Right lobe of liver (tissue), 6 donors: ENCODE measurements around the gene CORO6. TPM values are rescaled to one million over a fixed set of nuclear protein-coding genes. Genes with fewer than 3 reads are reported as not detected.

Experiments
- ATAC-seq, 4 donors: fragments of 200-7000 bp; cut with Tn5 transposase; one replicate each; pipeline ENCODE4 v1.9.1; 2020; ENCODE audit warnings: mild to moderate bottlenecking in 4 of 4, moderate library complexity in 4 of 4
- DNase-seq, 3 donors: peaks; one replicate each; pipeline ENCODE4 v3.0.0-alpha.2; 2020
- H3K27ac ChIP-seq, 3 donors: fragments of 200-600 bp; one replicate each; pipeline ENCODE4 v1.8.0; 2022
- H3K27me3 ChIP-seq, 2 donors: fragments of 200-600 bp; one replicate each; pipeline ENCODE4 v1.8.0; 2022
- H3K36me3 ChIP-seq, 4 donors: fragments of 200-600 bp; sonication (generic) in 1 of 4; one replicate each; pipeline versions ENCODE4 v1.5.1 to v1.8.0; 2017 to 2022; ENCODE audit warnings: control low read depth in 1 of 4
- H3K4me1 ChIP-seq, 4 donors: fragments of 200-600 bp; sonication (generic) in 1 of 4; one replicate each; pipeline versions ENCODE4 v1.5.1 to v1.8.0; 2017 to 2022; ENCODE audit warnings: control low read depth in 1 of 4
- H3K4me3 ChIP-seq, 3 donors: fragments of 200-600 bp; one replicate each; pipeline ENCODE4 v1.8.0; 2022
- H3K9me3 ChIP-seq, 4 donors: fragments of 200-600 bp; sonication (generic) in 1 of 4; one replicate each; pipeline versions ENCODE4 v1.5.1 to v1.8.0; 2017 to 2022; ENCODE audit warnings: control low read depth in 1 of 4
- POLR2A ChIP-seq: fragments of 450-650 bp; IDR thresholded peaks from one replicate; pipeline ENCODE4 v1.6.1; 2017; ENCODE audit warnings: antibody characterized with exemption, mild to moderate bottlenecking
- WGBS: methylation state at CpG from one replicate; pipeline ENCODE4 v1.1.6; 2018; ENCODE audit warnings: low coverage, low lambda C conversion rate; ENCODE audit not compliant: insufficient coverage; ENCODE audit errors: missing lambda C conversion rate; 5-methylcytosine and 5-hydroxymethylcytosine counted together
- intact Hi-C, 2 donors: fragments of 100-400 bp; cut with DNase I; formaldehyde crosslinking; loops; one replicate each; pipeline versions ENCODE4 v1.11.2 to v1.14.1; 2022
- total RNA-seq, 6 experiments: library from RNA; depleted of rRNA in 2 of 6; stranded (reverse); fragments of >200 nt in 2 of 6; fragmentation: NEBNext Ultra II Directional in 3 of 6; extraction: Animal tissue kit (Norgen Biotek cat#: 25700) in 3 of 6; gene quantifications; one replicate each; pipeline versions ENCODE4 v1.1.0 to v1.2.4, GENCODE V29; 2016 to 2023
- TF ChIP-seq, protein P1 (sequence below), 4 donors: fragments of 200-600 bp in 3 of 4; fragments of 450-650 bp in 1 of 4; IDR thresholded peaks; one replicate each; pipeline versions ENCODE4 v1.5.1 to v1.8.0; 2016 to 2022; ENCODE audit warnings: antibody characterized with exemption in 4 of 4, mild to moderate bottlenecking in 2 of 4
- donor health status: DM: no; HTN: yes; CAD: no.
- donor health status: DM: no; HTN: no; CAD: no.
- donor health status: DM: no; HTN: no; CAD: no.
- donor health status: DM: no; HTN: yes; CAD: no.
- donor health status: DM: no; HTN: yes; CAD: no.

Gene CORO6
- total RNA-seq, 6 experiments from 2014 or later, result 0.37 to 5.1 (median 0.81) TPM

DNA sequence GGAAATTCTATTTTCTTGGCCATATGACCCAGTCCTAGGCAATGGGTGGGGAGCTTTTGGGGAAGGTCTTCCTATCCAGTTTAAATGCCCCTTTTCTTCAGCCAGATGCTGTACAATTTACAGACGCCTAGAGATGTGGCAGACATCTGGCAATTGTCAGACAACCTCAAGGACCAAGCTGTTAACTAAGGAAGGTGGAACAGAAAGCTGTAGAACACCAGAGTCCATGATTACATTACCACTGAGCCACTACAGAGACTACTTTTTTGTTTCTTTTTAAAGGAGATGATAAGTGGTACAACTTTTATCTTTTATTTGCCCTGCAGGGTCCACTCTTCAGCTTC lies 21.1 kb upstream of the CORO6 start:
- WGBS, result 67% methylated on average over 1 of the region's 1 CpG
- H3K36me3 ChIP-seq, result no peaks in the 10 kb centered on the region
- intact Hi-C loops, result no loop called here
- peaks cover 0 to 21% (median 0%) of the 10 kb centered on the region in 4 donors for H3K4me1 ChIP-seq
- H3K27ac ChIP-seq, result no peak overlapping the region
- no peak for DNase-seq
- TF ChIP-seq, protein P1, sequence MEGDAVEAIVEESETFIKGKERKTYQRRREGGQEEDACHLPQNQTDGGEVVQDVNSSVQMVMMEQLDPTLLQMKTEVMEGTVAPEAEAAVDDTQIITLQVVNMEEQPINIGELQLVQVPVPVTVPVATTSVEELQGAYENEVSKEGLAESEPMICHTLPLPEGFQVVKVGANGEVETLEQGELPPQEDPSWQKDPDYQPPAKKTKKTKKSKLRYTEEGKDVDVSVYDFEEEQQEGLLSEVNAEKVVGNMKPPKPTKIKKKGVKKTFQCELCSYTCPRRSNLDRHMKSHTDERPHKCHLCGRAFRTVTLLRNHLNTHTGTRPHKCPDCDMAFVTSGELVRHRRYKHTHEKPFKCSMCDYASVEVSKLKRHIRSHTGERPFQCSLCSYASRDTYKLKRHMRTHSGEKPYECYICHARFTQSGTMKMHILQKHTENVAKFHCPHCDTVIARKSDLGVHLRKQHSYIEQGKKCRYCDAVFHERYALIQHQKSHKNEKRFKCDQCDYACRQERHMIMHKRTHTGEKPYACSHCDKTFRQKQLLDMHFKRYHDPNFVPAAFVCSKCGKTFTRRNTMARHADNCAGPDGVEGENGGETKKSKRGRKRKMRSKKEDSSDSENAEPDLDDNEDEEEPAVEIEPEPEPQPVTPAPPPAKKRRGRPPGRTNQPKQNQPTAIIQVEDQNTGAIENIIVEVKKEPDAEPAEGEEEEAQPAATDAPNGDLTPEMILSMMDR (IDR thresholded peaks at IDR 0.05), result no peak
- no peak for TF ChIP-seq POLR2A
- no peak for ATAC-seq
- no peaks in the 10 kb centered on the region for H3K9me3 ChIP-seq
- no peaks in the 10 kb centered on the region for H3K27me3 ChIP-seq
- no peak overlapping the region for H3K4me3 ChIP-seq

DNA sequence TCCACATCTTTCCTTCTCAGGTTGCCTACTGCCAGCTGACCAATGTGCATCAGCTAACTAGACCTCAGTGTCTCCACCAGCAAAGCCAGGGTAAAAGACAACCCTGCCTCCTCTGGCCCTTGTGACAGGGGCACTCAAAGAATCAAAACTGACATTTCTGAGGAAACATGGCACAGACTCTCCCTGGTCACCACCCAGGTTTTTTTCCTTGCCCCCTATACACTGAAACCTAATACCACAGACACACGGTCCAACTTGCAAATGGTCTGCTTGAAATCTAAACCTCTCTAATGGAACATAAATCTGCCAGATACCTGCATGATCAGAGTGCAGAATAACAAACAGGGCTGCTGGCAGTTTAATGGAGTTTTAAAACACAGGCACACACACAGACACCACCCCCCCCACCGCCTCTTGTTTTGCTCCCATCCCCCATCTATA lies 19.5 kb upstream of the CORO6 start:
- TF ChIP-seq, protein P1 (IDR thresholded peaks at IDR 0.05), result no peak
- no peak for TF ChIP-seq POLR2A
- Histone ChIP-seq H3K36me3 (no peaks in the 10 kb centered on the region), H3K4me3 (no peak overlapping the region), H3K4me1 (peaks cover 0 to 21% (median 0%) of the 10 kb centered on the region in 4 donors), H3K9me3 (no peaks in the 10 kb centered on the region), H3K27me3 (no peaks in the 10 kb centered on the region), H3K27ac (no peak overlapping the region)
- no peak for ATAC-seq
- intact Hi-C loops, result no loop called here
- no peak for DNase-seq
- WGBS, result 97% methylated on average over 2 of the region's 2 CpGs

DNA sequence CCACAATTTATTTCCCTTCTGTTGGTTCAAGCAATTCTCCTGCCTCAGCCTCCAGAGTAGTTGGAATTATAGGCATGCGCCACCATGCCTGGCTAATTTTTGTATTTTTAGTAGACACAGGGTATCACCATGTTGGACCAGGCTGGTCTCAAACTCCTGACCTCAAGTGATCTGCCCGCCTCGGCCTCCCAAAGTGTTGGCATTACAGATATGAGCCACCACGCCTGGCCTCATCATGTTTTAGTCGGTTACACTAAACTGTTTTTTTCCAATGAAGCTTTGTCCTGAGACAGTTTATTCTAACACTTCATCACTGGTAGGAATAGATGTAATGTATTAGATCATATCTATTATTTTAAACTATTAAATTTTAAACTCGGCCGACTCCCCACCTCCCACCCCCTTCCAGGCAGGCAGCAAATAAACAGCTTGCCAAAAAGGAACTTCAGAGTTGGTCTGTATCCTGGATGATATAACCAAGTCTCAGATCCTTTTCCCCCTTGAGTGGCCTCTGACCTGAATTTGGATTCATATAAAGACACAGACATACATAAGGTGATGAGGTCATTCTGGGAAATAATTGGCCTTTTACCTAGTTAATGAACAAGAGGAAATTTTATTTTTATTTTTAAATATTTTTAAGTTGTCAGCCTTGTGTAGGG lies 18.4 kb upstream of the CORO6 start:
- peak in 1 of 3 donors; percentile 17 for DNase-seq
- H3K27me3 ChIP-seq, result no peaks in the 10 kb centered on the region
- intact Hi-C loops, result no loop called here
- WGBS, result 76% methylated on average over 7 of the region's 7 CpGs
- no peaks in the 10 kb centered on the region for H3K9me3 ChIP-seq
- H3K27ac ChIP-seq, result no peak overlapping the region
- H3K4me3 ChIP-seq, result no peak overlapping the region
- H3K4me1 ChIP-seq, result peaks cover 0 to 17% (median 0%) of the 10 kb centered on the region in 4 donors
- TF ChIP-seq, protein P1 (IDR thresholded peaks at IDR 0.05), result no peak
- no peak for TF ChIP-seq POLR2A
- no peaks in the 10 kb centered on the region for H3K36me3 ChIP-seq
- ATAC-seq, result peak; percentile 18 to 62 (median 38)

DNA sequence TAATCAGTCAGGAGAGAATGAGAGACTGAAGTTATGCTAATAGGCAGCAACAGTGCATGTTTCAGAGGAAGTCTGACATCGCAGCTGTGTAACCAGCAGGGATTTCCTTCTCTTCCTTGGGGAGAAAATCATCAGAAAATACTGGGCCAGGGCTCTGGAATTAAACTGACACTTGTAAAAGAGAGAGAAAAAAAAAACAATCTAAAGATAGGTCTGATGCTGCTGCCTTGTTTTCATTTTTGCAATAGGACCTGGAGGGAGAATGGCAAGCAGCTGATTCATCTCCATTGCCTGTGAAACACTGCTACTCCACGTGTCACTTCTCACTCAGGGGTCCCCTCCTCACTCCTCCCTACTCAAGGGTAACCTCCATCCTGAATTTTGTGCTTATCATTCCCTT lies 17.7 kb upstream of the CORO6 start:
- Histone ChIP-seq H3K9me3 (no peaks in the 10 kb centered on the region), H3K4me1 (peaks cover 0 to 12% (median 0%) of the 10 kb centered on the region in 4 donors), H3K27me3 (no peaks in the 10 kb centered on the region), H3K4me3 (no peak overlapping the region), H3K27ac (no peak overlapping the region), H3K36me3 (peaks cover 0 to 3% (median 0%) of the 10 kb centered on the region in 4 donors)
- peak in 1 of 4 donors; percentile 7 for ATAC-seq
- WGBS, result 49% methylated on average over 2 of the region's 2 CpGs
- DNase-seq, result no peak
- TF ChIP-seq, protein P1 (IDR thresholded peaks at IDR 0.05), result no peak
- no peak for TF ChIP-seq POLR2A
- intact Hi-C loops, result no loop called here
